HEK293 (cell line): Measurements from ENCODE around the gene PRKAB2.

ENCODE experiments used
- KLF1 ChIP-seq: fragments of 450-650 bp; formaldehyde crosslinking; IDR thresholded peaks from 2 replicates; pipeline ENCODE4 v1.5.1; 2016; ENCODE audit warnings: missing biosample characterization, missing genetic modification characterization
- SCRT1 ChIP-seq: fragments of 450-650 bp; formaldehyde crosslinking; IDR thresholded peaks from 2 replicates; pipeline ENCODE4 v1.5.1; 2016; ENCODE audit warnings: missing biosample characterization, missing genetic modification characterization, borderline replicate concordance
- SP3 ChIP-seq: fragments of 450-650 bp; formaldehyde crosslinking; IDR thresholded peaks from 2 replicates; pipeline ENCODE4 v1.5.1; 2016; ENCODE audit warnings: missing biosample characterization, missing genetic modification characterization
- ZFHX2 ChIP-seq: fragments of 450-650 bp; formaldehyde crosslinking; conservative IDR thresholded peaks from 2 replicates; pipeline ENCODE4 v1.5.1; 2016; ENCODE audit warnings: missing biosample characterization, missing genetic modification characterization
- ZNF174 ChIP-seq: fragments of 450-650 bp; formaldehyde crosslinking; IDR thresholded peaks from 2 replicates; pipeline ENCODE4 v1.5.0; 2017; ENCODE audit warnings: missing biosample characterization, mild to moderate bottlenecking, missing genetic modification characterization
- ZNF19 ChIP-seq: fragments of 450-650 bp; formaldehyde crosslinking; IDR thresholded peaks from 2 replicates; pipeline ENCODE4; 2016; ENCODE audit warnings: missing biosample characterization, missing genetic modification characterization, low read depth
- ZNF292 ChIP-seq: fragments of 450-650 bp; formaldehyde crosslinking; IDR thresholded peaks from 2 replicates; pipeline ENCODE4 v1.5.1; 2016; ENCODE audit warnings: low read depth, missing biosample characterization, missing genetic modification characterization, borderline replicate concordance
- ZNF324 ChIP-seq: fragments of 450-650 bp; formaldehyde crosslinking; IDR thresholded peaks from 2 replicates; pipeline ENCODE4 v1.5.1; 2016; ENCODE audit warnings: missing biosample characterization, missing genetic modification characterization
- ZNF404 ChIP-seq: fragments of 450-650 bp; formaldehyde crosslinking; IDR thresholded peaks from 2 replicates; pipeline ENCODE4 v1.5.1; 2017; ENCODE audit warnings: missing biosample characterization, missing genetic modification characterization
- ZNF501 ChIP-seq: fragments of 450-650 bp; formaldehyde crosslinking; IDR thresholded peaks from 2 replicates; pipeline ENCODE4 v1.5.1; 2016; ENCODE audit warnings: missing biosample characterization, missing genetic modification characterization
- ZNF785 ChIP-seq: fragments of 450-650 bp; formaldehyde crosslinking; IDR thresholded peaks from 2 replicates; pipeline ENCODE4 v1.5.1; 2016; ENCODE audit warnings: missing biosample characterization, missing genetic modification characterization
- ZNF843 ChIP-seq: fragments of 450-650 bp; formaldehyde crosslinking; IDR thresholded peaks from 2 replicates; pipeline ENCODE4 v1.5.1; 2016; ENCODE audit warnings: missing biosample characterization, missing genetic modification characterization
- TF ChIP-seq, protein P1 (sequence below): fragments of 450-650 bp; formaldehyde crosslinking; IDR thresholded peaks from 2 replicates; pipeline ENCODE4 v1.5.1; 2016; ENCODE audit warnings: missing biosample characterization, missing genetic modification characterization
- TF ChIP-seq, protein P2 (sequence below): fragments of 450-650 bp; IDR thresholded peaks from 2 replicates; pipeline ENCODE4 v1.5.1; 2018; ENCODE audit warnings: missing biosample characterization, missing genetic modification characterization
- TF ChIP-seq, protein P3 (sequence below): fragments of 450-650 bp; formaldehyde crosslinking; IDR thresholded peaks from 2 replicates; pipeline ENCODE4 v1.5.1; 2016; ENCODE audit warnings: missing biosample characterization, missing genetic modification characterization, low read depth
- TF ChIP-seq, protein P4 (sequence below): fragments of 450-650 bp; formaldehyde crosslinking; IDR thresholded peaks from 2 replicates; pipeline ENCODE4 v1.5.1; 2016; ENCODE audit warnings: missing biosample characterization, missing genetic modification characterization
- TF ChIP-seq, protein P5 (sequence below): fragments of 450-650 bp; formaldehyde crosslinking; IDR thresholded peaks from 2 replicates; pipeline ENCODE4 v1.5.1; 2016; ENCODE audit warnings: missing biosample characterization, missing genetic modification characterization
- TF ChIP-seq, protein P6 (sequence below): fragments of 450-650 bp; formaldehyde crosslinking; IDR thresholded peaks from 2 replicates; pipeline ENCODE4 v1.5.1; 2016; ENCODE audit warnings: missing biosample characterization, missing genetic modification characterization, borderline replicate concordance
- TF ChIP-seq, protein P7 (sequence below): fragments of 450-650 bp; formaldehyde crosslinking; IDR thresholded peaks from 2 replicates; pipeline ENCODE4 v1.5.0; 2017; ENCODE audit warnings: missing biosample characterization, missing genetic modification characterization, borderline replicate concordance
- TF ChIP-seq, protein P8 (sequence below): fragments of 450-650 bp; formaldehyde crosslinking; conservative IDR thresholded peaks from 2 replicates; pipeline ENCODE4 v1.5.1; 2016; ENCODE audit warnings: low read depth, missing biosample characterization, missing genetic modification characterization

PRKAB2 gene

DNA sequence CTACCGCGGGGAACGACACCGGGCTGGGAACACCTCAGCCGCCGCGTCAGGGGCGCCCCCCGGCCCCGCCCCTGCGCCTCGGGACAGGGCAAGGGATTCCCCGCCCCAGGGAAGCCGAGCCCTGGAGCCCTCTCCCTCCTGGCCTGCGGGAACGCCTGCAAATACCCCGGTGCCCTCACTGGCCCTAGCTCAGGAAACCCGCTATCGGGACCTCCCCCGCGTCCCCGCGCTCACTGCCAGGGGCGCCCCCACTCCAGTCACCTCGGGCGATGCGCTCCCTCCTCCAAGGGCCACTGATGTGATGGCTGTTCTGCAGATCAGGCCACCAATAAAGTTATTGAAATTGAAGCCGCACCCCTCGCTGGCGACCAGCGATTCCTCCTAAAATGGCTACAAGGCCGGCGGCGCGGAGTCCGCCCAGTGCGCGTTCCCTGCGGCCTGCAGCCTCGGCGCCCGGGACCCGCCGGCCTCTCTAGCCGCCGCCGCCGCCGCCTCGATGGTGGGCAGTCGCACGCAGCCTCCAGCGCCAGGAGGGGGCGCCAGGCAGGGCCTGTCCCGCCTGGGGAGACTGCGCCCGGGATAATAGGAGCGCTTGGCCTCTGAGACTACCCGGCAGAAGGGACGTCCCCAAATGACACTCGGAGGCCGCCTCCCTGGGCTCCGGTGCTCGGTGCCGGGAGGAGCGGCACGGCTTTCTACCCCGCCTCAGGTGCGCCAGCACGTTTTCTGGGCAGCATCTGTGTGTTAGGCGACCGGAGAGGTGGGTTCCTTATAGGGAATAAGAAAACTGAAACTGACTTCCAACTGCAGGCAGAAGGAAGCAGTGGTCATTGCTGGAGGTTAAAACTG is at the start of gene PRKAB2 (continued):
- TF ChIP-seq, protein P1, sequence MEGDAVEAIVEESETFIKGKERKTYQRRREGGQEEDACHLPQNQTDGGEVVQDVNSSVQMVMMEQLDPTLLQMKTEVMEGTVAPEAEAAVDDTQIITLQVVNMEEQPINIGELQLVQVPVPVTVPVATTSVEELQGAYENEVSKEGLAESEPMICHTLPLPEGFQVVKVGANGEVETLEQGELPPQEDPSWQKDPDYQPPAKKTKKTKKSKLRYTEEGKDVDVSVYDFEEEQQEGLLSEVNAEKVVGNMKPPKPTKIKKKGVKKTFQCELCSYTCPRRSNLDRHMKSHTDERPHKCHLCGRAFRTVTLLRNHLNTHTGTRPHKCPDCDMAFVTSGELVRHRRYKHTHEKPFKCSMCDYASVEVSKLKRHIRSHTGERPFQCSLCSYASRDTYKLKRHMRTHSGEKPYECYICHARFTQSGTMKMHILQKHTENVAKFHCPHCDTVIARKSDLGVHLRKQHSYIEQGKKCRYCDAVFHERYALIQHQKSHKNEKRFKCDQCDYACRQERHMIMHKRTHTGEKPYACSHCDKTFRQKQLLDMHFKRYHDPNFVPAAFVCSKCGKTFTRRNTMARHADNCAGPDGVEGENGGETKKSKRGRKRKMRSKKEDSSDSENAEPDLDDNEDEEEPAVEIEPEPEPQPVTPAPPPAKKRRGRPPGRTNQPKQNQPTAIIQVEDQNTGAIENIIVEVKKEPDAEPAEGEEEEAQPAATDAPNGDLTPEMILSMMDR (tag by site-specific recombination) = peak; percentile 92
- TF ChIP-seq SP3 (tag by site-specific recombination) (peak; percentile 83), ZNF19 (tag by site-specific recombination) (no peak), ZNF785 (tag by site-specific recombination) (peak; percentile 78), ZFHX2 (tag by site-specific recombination) (peak; percentile 70), ZNF404 (tag by site-specific recombination) (no peak), ZNF324 (tag by site-specific recombination) (peak; percentile 93; the same call in 1 of the 2 replicates), ZNF174 (tag by site-specific recombination) (peak; percentile 72; the same call in 1 of the 2 replicates), ZNF501 (tag by site-specific recombination) (peak; percentile 92; the same call in 1 of the 2 replicates), ZNF843 (tag by site-specific recombination) (peak; percentile 70), KLF1 (peak; percentile 94), ZNF292 (no peak), SCRT1 (tag by site-specific recombination) (no peak)
- TF ChIP-seq, protein P2, sequence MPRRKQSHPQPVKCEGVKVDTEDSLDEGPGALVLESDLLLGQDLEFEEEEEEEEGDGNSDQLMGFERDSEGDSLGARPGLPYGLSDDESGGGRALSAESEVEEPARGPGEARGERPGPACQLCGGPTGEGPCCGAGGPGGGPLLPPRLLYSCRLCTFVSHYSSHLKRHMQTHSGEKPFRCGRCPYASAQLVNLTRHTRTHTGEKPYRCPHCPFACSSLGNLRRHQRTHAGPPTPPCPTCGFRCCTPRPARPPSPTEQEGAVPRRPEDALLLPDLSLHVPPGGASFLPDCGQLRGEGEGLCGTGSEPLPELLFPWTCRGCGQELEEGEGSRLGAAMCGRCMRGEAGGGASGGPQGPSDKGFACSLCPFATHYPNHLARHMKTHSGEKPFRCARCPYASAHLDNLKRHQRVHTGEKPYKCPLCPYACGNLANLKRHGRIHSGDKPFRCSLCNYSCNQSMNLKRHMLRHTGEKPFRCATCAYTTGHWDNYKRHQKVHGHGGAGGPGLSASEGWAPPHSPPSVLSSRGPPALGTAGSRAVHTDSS = peak; percentile 28; the same call in 1 of the 2 replicates
- TF ChIP-seq, protein P3, sequence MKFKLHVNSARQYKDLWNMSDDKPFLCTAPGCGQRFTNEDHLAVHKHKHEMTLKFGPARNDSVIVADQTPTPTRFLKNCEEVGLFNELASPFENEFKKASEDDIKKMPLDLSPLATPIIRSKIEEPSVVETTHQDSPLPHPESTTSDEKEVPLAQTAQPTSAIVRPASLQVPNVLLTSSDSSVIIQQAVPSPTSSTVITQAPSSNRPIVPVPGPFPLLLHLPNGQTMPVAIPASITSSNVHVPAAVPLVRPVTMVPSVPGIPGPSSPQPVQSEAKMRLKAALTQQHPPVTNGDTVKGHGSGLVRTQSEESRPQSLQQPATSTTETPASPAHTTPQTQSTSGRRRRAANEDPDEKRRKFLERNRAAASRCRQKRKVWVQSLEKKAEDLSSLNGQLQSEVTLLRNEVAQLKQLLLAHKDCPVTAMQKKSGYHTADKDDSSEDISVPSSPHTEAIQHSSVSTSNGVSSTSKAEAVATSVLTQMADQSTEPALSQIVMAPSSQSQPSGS (tag by site-specific recombination) = peak; percentile 3; the same call in 1 of the 2 replicates
- TF ChIP-seq, protein P4, sequence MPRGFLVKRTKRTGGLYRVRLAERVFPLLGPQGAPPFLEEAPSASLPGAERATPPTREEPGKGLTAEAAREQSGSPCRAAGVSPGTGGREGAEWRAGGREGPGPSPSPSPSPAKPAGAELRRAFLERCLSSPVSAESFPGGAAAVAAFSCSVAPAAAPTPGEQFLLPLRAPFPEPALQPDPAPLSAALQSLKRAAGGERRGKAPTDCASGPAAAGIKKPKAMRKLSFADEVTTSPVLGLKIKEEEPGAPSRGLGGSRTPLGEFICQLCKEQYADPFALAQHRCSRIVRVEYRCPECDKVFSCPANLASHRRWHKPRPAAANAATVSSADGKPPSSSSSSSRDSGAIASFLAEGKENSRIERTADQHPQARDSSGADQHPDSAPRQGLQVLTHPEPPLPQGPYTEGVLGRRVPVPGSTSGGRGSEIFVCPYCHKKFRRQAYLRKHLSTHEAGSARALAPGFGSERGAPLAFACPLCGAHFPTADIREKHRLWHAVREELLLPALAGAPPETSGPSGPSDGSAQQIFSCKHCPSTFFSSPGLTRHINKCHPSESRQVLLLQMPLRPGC (tag by site-specific recombination) = peak; percentile 65
- TF ChIP-seq, protein P5, sequence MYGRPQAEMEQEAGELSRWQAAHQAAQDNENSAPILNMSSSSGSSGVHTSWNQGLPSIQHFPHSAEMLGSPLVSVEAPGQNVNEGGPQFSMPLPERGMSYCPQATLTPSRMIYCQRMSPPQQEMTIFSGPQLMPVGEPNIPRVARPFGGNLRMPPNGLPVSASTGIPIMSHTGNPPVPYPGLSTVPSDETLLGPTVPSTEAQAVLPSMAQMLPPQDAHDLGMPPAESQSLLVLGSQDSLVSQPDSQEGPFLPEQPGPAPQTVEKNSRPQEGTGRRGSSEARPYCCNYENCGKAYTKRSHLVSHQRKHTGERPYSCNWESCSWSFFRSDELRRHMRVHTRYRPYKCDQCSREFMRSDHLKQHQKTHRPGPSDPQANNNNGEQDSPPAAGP (tag by site-specific recombination) = peak; percentile 81; the same call in 1 of the 2 replicates
- TF ChIP-seq, protein P6, sequence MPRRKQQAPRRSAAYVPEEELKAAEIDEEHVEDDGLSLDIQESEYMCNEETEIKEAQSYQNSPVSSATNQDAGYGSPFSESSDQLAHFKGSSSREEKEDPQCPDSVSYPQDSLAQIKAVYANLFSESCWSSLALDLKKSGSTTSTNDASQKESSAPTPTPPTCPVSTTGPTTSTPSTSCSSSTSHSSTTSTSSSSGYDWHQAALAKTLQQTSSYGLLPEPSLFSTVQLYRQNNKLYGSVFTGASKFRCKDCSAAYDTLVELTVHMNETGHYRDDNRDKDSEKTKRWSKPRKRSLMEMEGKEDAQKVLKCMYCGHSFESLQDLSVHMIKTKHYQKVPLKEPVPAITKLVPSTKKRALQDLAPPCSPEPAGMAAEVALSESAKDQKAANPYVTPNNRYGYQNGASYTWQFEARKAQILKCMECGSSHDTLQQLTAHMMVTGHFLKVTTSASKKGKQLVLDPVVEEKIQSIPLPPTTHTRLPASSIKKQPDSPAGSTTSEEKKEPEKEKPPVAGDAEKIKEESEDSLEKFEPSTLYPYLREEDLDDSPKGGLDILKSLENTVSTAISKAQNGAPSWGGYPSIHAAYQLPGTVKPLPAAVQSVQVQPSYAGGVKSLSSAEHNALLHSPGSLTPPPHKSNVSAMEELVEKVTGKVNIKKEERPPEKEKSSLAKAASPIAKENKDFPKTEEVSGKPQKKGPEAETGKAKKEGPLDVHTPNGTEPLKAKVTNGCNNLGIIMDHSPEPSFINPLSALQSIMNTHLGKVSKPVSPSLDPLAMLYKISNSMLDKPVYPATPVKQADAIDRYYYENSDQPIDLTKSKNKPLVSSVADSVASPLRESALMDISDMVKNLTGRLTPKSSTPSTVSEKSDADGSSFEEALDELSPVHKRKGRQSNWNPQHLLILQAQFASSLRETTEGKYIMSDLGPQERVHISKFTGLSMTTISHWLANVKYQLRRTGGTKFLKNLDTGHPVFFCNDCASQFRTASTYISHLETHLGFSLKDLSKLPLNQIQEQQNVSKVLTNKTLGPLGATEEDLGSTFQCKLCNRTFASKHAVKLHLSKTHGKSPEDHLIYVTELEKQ (tag by site-specific recombination) = 0 out of 2 replicates have a peak, but pooled peaks have one; percentile 28
- TF ChIP-seq, protein P7, sequence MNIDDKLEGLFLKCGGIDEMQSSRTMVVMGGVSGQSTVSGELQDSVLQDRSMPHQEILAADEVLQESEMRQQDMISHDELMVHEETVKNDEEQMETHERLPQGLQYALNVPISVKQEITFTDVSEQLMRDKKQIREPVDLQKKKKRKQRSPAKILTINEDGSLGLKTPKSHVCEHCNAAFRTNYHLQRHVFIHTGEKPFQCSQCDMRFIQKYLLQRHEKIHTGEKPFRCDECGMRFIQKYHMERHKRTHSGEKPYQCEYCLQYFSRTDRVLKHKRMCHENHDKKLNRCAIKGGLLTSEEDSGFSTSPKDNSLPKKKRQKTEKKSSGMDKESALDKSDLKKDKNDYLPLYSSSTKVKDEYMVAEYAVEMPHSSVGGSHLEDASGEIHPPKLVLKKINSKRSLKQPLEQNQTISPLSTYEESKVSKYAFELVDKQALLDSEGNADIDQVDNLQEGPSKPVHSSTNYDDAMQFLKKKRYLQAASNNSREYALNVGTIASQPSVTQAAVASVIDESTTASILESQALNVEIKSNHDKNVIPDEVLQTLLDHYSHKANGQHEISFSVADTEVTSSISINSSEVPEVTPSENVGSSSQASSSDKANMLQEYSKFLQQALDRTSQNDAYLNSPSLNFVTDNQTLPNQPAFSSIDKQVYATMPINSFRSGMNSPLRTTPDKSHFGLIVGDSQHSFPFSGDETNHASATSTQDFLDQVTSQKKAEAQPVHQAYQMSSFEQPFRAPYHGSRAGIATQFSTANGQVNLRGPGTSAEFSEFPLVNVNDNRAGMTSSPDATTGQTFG (tag by site-specific recombination) = no peak
- TF ChIP-seq, protein P8, sequence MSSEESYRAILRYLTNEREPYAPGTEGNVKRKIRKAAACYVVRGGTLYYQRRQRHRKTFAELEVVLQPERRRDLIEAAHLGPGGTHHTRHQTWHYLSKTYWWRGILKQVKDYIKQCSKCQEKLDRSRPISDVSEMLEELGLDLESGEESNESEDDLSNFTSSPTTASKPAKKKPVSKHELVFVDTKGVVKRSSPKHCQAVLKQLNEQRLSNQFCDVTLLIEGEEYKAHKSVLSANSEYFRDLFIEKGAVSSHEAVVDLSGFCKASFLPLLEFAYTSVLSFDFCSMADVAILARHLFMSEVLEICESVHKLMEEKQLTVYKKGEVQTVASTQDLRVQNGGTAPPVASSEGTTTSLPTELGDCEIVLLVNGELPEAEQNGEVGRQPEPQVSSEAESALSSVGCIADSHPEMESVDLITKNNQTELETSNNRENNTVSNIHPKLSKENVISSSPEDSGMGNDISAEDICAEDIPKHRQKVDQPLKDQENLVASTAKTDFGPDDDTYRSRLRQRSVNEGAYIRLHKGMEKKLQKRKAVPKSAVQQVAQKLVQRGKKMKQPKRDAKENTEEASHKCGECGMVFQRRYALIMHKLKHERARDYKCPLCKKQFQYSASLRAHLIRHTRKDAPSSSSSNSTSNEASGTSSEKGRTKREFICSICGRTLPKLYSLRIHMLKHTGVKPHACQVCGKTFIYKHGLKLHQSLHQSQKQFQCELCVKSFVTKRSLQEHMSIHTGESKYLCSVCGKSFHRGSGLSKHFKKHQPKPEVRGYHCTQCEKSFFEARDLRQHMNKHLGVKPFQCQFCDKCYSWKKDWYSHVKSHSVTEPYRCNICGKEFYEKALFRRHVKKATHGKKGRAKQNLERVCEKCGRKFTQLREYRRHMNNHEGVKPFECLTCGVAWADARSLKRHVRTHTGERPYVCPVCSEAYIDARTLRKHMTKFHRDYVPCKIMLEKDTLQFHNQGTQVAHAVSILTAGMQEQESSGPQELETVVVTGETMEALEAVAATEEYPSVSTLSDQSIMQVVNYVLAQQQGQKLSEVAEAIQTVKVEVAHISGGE = peak; percentile 46
